Endodermal cell (in vitro differentiated cells): ENCODE data around the gene IP6K1. TPM values are rescaled to one million over a fixed set of nuclear protein-coding genes. Genes with fewer than 3 reads are reported as not detected.
"Not testable (repeated sequence)": the region's sequence is repeated elsewhere in the genome, so short reads cannot be mapped to it uniquely, and the experiment has no call there.

Source experiments
- DNase-seq: peaks from one replicate; pipeline ENCODE4 v3.0.0-alpha.2; 2017
- H3K27ac ChIP-seq: 2 replicates; pipeline ENCODE4 v1.5.1; 2013; ENCODE audit warnings: mild to moderate bottlenecking, low read depth, low read length, moderate library complexity
- H3K27me3 ChIP-seq: 2 replicates; pipeline ENCODE4 v1.6.1; 2013; ENCODE audit warnings: mild to moderate bottlenecking, low read length, moderate library complexity; ENCODE audit not compliant: insufficient read depth, control insufficient read depth, poor library complexity, severe bottlenecking
- H3K36me3 ChIP-seq: 2 replicates; pipeline ENCODE4 v1.7.0; 2013; ENCODE audit warnings: mild to moderate bottlenecking, low read length, moderate library complexity; ENCODE audit not compliant: control insufficient read depth, insufficient read depth
- H3K4me1 ChIP-seq: one replicate; pipeline ENCODE4 v1.7.0; 2013; ENCODE audit warnings: low read length; ENCODE audit not compliant: control insufficient read depth, insufficient read depth
- H3K4me3 ChIP-seq: 2 replicates; pipeline ENCODE4 v1.5.1; 2013; ENCODE audit warnings: mild to moderate bottlenecking, low read length, moderate library complexity
- H3K9ac ChIP-seq: 2 replicates; pipeline ENCODE4 v1.6.1; 2013; ENCODE audit warnings: mild to moderate bottlenecking, low read length, moderate library complexity; ENCODE audit not compliant: poor library complexity, severe bottlenecking; ENCODE audit errors: extremely low read depth
- H3K9me3 ChIP-seq: 2 replicates; pipeline ENCODE4 v1.6.1; 2013; ENCODE audit warnings: mild to moderate bottlenecking, low read length, moderate library complexity; ENCODE audit not compliant: control insufficient read depth
- H3K27ac Mint-ChIP-seq: 2 replicates; pipeline ENCODE4 v1.8.0; 2020; ENCODE audit warnings: mixed read lengths
- H3K27me3 Mint-ChIP-seq: 2 replicates; pipeline ENCODE4 v1.8.0; 2021; ENCODE audit warnings: mild to moderate bottlenecking, mixed read lengths; ENCODE audit not compliant: insufficient read depth
- H3K36me3 Mint-ChIP-seq: 2 replicates; pipeline ENCODE4 v1.8.0; 2020; ENCODE audit warnings: low read depth, mixed read lengths
- H3K4me1 Mint-ChIP-seq: 2 replicates; pipeline ENCODE4 v1.8.0; 2020; ENCODE audit warnings: mixed read lengths
- H3K4me3 Mint-ChIP-seq: 2 replicates; pipeline ENCODE4 v1.8.0; 2020; ENCODE audit warnings: mild to moderate bottlenecking, moderate library complexity, mixed read lengths
- H3K9me3 Mint-ChIP-seq: 2 replicates; pipeline ENCODE4 v1.8.0; 2020; ENCODE audit warnings: mild to moderate bottlenecking, mixed read lengths
- CTCF ChIP-seq: fragments of 200-600 bp; sonication (generic); conservative IDR thresholded peaks from 2 replicates; pipeline ENCODE4 v1.5.0; 2021; ENCODE audit warnings: antibody characterized with exemption, mild to moderate bottlenecking
- WGBS, 2 experiments: methylation state at CpG; one replicate each; pipeline versions ENCODE4 v1.1.5 to v1.1.7; 2013; ENCODE audit warnings: missing lambda C conversion rate in 2 of 2, mixed read lengths in 1 of 2; ENCODE audit not compliant: insufficient coverage in 1 of 2, insufficient read length in 1 of 2; 5-methylcytosine and 5-hydroxymethylcytosine counted together
- total RNA-seq, 2 donors: library from RNA; stranded (reverse); fragmentation: NEBNext Ultra II Directional in 1 of 2; extraction: Animal tissue kit (Norgen Biotek cat#: 25700) in 1 of 2; gene quantifications; 2 replicates in 1 of 2; 3 replicates in 1 of 2; pipeline ENCODE4 v1.2.1, GENCODE V29; 2021

Gene IP6K1
- total RNA-seq, 2 donors from 2014 or later: 45.8 to 49.8 TPM

GRCh38 chr3:49750056-49750455 lies 36.3 kb downstream of the IP6K1 start:
- Mint-ChIP-seq H3K4me3 (no peak overlapping the region), H3K27me3 (no peaks in the 10 kb centered on the region), H3K27ac (peak overlapping the region; percentile 87), H3K9me3 (no peaks in the 10 kb centered on the region), H3K36me3 (peaks cover 30% of the 10 kb centered on the region), H3K4me1 (no peaks in the 10 kb centered on the region)
- Histone ChIP-seq H3K27ac (no peak overlapping the region), H3K9me3 (no peaks in the 10 kb centered on the region), H3K4me3 (no peak overlapping the region), H3K36me3 (peaks cover 40% of the 10 kb centered on the region), H3K9ac (no peak overlapping the region), H3K4me1 (no peaks in the 10 kb centered on the region), H3K27me3 (no peaks in the 10 kb centered on the region)
- no peak for DNase-seq
- 84 to 96% methylated on average over 3 to 4 of the region's 4 CpGs for WGBS, 2 experiments
- TF ChIP-seq CTCF: no peak

- 89 to 95% methylated on average over 5 of the region's 5 CpGs for WGBS, 2 experiments
- Mint-ChIP-seq H3K36me3 (peaks cover 32% of the 10 kb centered on the region), H3K27ac (peak overlapping the region; percentile 21)
- H3K36me3 ChIP-seq: peaks cover 48% of the 10 kb centered on the region
- H3K27me3 ChIP-seq, H3K27ac ChIP-seq, H3K4me1 Mint-ChIP-seq, H3K9me3 Mint-ChIP-seq, H3K9ac ChIP-seq, H3K4me1 ChIP-seq, H3K9me3 ChIP-seq, DNase-seq, H3K4me3 Mint-ChIP-seq, H3K4me3 ChIP-seq, H3K27me3 Mint-ChIP-seq: not testable (repeated sequence)
Measured at GRCh38 chr3:49748874-49749273, 37.5 kb downstream of the IP6K1 start.

- no peak for TF ChIP-seq CTCF
- DNase-seq: no peak
- Mint-ChIP-seq H3K27me3 (no peaks in the 10 kb centered on the region), H3K4me3 (no peak overlapping the region), H3K4me1 (no peaks in the 10 kb centered on the region), H3K36me3 (peaks cover 31% of the 10 kb centered on the region), H3K27ac (peak overlapping the region; percentile 22), H3K9me3 (no peaks in the 10 kb centered on the region)
- Histone ChIP-seq H3K4me3 (no peak overlapping the region), H3K27me3 (no peaks in the 10 kb centered on the region), H3K27ac (peak overlapping the region; percentile 32), H3K9ac (no peak overlapping the region), H3K9me3 (no peaks in the 10 kb centered on the region), H3K36me3 (peaks cover 48% of the 10 kb centered on the region), H3K4me1 (no peaks in the 10 kb centered on the region)
- WGBS, 2 experiments: 95 to 96% methylated on average over 11 to 13 of the region's 13 CpGs
Measured at GRCh38 chr3:49747792-49748480, 38.4 kb downstream of the IP6K1 start.

- Histone ChIP-seq H3K27ac (no peak overlapping the region), H3K27me3 (no peaks in the 10 kb centered on the region), H3K9ac (no peak overlapping the region), H3K4me1 (no peaks in the 10 kb centered on the region), H3K36me3 (peaks cover 56% of the 10 kb centered on the region), H3K9me3 (no peaks in the 10 kb centered on the region), H3K4me3 (no peak overlapping the region)
- 94 to 100% methylated on average over 1 to 2 of the region's 2 CpGs for WGBS, 2 experiments
- Mint-ChIP-seq H3K4me3 (no peak overlapping the region), H3K9me3 (no peaks in the 10 kb centered on the region), H3K27ac (no peak overlapping the region), H3K4me1 (no peaks in the 10 kb centered on the region), H3K36me3 (peaks cover 31% of the 10 kb centered on the region), H3K27me3 (no peaks in the 10 kb centered on the region)
- no peak for DNase-seq
- no peak for TF ChIP-seq CTCF
Measured at GRCh38 chr3:49745986-49746385, 40.4 kb downstream of the IP6K1 start.
